ENCODE data around the gene KDM7A.
"Not testable (repeated sequence)": the region's sequence is repeated elsewhere in the genome, so short reads cannot be mapped to it uniquely, and the experiment has no call there.

GRCh38 chr7:140108777-140109176 lies 68.0 kb downstream of the KDM7A start:
- TF ChIP-seq BRCA1 (IDR thresholded peaks at IDR 0.05; ENCODE audit: low read depth, low read length); ATF3 (IDR thresholded peaks at IDR 0.05; ENCODE audit: insufficient read depth, low read depth, low read length); TAF1 (IDR thresholded peaks at IDR 0.05; ENCODE audit: low read depth, low read length); CEBPB (IDR thresholded peaks at IDR 0.05; ENCODE audit: low read depth, low read length); EZH2 (IDR thresholded peaks at IDR 0.05; ENCODE audit: low read depth, low read length, severe bottlenecking); CTCF (IDR thresholded peaks at IDR 0.05; ENCODE audit: control extremely low read depth in 1 of 3, insufficient read depth in 1 of 3, low read depth in 1 of 3, low read length in 3 of 3): not testable (repeated sequence)
